ENCODE results near the gene ERC2.

ERC2 gene

GRCh38 chr3:55480911-55481743 lies 987.1 kb downstream of the ERC2 start:
- H3K27ac ChIP-seq (ENCODE audit: low read depth, low read length): no peak overlapping the region

GRCh38 chr3:55477306-55478303 lies 990.7 kb downstream of the ERC2 start:
- Histone ChIP-seq H3K27me3 (ENCODE audit: control insufficient read depth in 1 of 2, insufficient read depth in 2 of 2, low read length in 2 of 2) (peaks cover 40 to 63% of the 10 kb centered on the region in 2 donors), H3K9me3 (ENCODE audit: control insufficient read depth in 1 of 2, low read length in 2 of 2) (no peaks in the 10 kb centered on the region), H3K4me1 (ENCODE audit: control insufficient read depth in 1 of 2, insufficient read depth in 2 of 2, low read length in 2 of 2) (peaks cover 0 to 2% of the 10 kb centered on the region in 2 donors), H3K4me3 (ENCODE audit: low read depth in 1 of 2, low read length in 2 of 2) (no peak overlapping the region), H3K36me3 (ENCODE audit: control insufficient read depth in 1 of 2, insufficient read depth in 2 of 2, low read length in 2 of 2) (no peaks in the 10 kb centered on the region), H3K9ac (ENCODE audit: low read depth in 1 of 2, low read length in 2 of 2) (no peak overlapping the region), H3K27ac (ENCODE audit: low read depth, low read length) (no peak overlapping the region)

More at GRCh38 chr3:55480911-55481743, 987.1 kb downstream of the ERC2 start:
- no peaks in the 10 kb centered on the region for H3K9me3 ChIP-seq (ENCODE audit: control insufficient read depth in 1 of 2, low read length in 2 of 2)
- no peak overlapping the region for H3K9ac ChIP-seq (ENCODE audit: low read depth in 1 of 2, low read length in 2 of 2)
- H3K4me1 ChIP-seq (ENCODE audit: control insufficient read depth in 1 of 2, insufficient read depth in 2 of 2, low read length in 2 of 2): peaks cover 8 to 16% of the 10 kb centered on the region in 2 donors
- H3K4me3 ChIP-seq (ENCODE audit: low read depth in 1 of 2, low read length in 2 of 2): peak overlapping the region; percentile 35 to 45
- peaks cover 64 to 82% of the 10 kb centered on the region in 2 donors for H3K27me3 ChIP-seq (ENCODE audit: control insufficient read depth in 1 of 2, insufficient read depth in 2 of 2, low read length in 2 of 2)
- H3K36me3 ChIP-seq (ENCODE audit: control insufficient read depth in 1 of 2, insufficient read depth in 2 of 2, low read length in 2 of 2): no peaks in the 10 kb centered on the region

- no peaks in the 10 kb centered on the region for H3K36me3 ChIP-seq (ENCODE audit: control insufficient read depth in 1 of 2, insufficient read depth in 2 of 2, low read length in 2 of 2)
- no peaks in the 10 kb centered on the region for H3K4me1 ChIP-seq (ENCODE audit: control insufficient read depth in 1 of 2, insufficient read depth in 2 of 2, low read length in 2 of 2)
- no peak overlapping the region for H3K4me3 ChIP-seq (ENCODE audit: low read depth in 1 of 2, low read length in 2 of 2)
- H3K9me3 ChIP-seq (ENCODE audit: control insufficient read depth in 1 of 2, low read length in 2 of 2): no peaks in the 10 kb centered on the region
- peaks cover 31 to 55% of the 10 kb centered on the region in 2 donors for H3K27me3 ChIP-seq (ENCODE audit: control insufficient read depth in 1 of 2, insufficient read depth in 2 of 2, low read length in 2 of 2)
- H3K27ac ChIP-seq (ENCODE audit: low read depth, low read length): no peak overlapping the region
- H3K9ac ChIP-seq (ENCODE audit: low read depth in 1 of 2, low read length in 2 of 2): no peak overlapping the region
These were observed 991.8 kb downstream of the ERC2 start for GRCh38 chr3:55476515-55476914.

GRCh38 chr3:55474213-55474632 lies 994.0 kb downstream of the ERC2 start:
- H3K27ac ChIP-seq (ENCODE audit: low read depth, low read length): no peak overlapping the region
- H3K9ac ChIP-seq (ENCODE audit: low read depth in 1 of 2, low read length in 2 of 2): no peak overlapping the region
- H3K4me1 ChIP-seq (ENCODE audit: control insufficient read depth in 1 of 2, insufficient read depth in 2 of 2, low read length in 2 of 2): no peaks in the 10 kb centered on the region
- no peaks in the 10 kb centered on the region for H3K36me3 ChIP-seq (ENCODE audit: control insufficient read depth in 1 of 2, insufficient read depth in 2 of 2, low read length in 2 of 2)
- no peak overlapping the region for H3K4me3 ChIP-seq (ENCODE audit: low read depth in 1 of 2, low read length in 2 of 2)
- H3K9me3 ChIP-seq (ENCODE audit: control insufficient read depth in 1 of 2, low read length in 2 of 2): no peaks in the 10 kb centered on the region
- H3K27me3 ChIP-seq (ENCODE audit: control insufficient read depth in 1 of 2, insufficient read depth in 2 of 2, low read length in 2 of 2): peaks cover 14 to 34% of the 10 kb centered on the region in 2 donors

GRCh38 chr3:55473788-55474187 lies 994.5 kb downstream of the ERC2 start:
- Histone ChIP-seq H3K4me1 (ENCODE audit: control insufficient read depth in 1 of 2, insufficient read depth in 2 of 2, low read length in 2 of 2) (no peaks in the 10 kb centered on the region), H3K9ac (ENCODE audit: low read depth in 1 of 2, low read length in 2 of 2) (no peak overlapping the region), H3K27ac (ENCODE audit: low read depth, low read length) (no peak overlapping the region), H3K9me3 (ENCODE audit: control insufficient read depth in 1 of 2, low read length in 2 of 2) (no peaks in the 10 kb centered on the region), H3K27me3 (ENCODE audit: control insufficient read depth in 1 of 2, insufficient read depth in 2 of 2, low read length in 2 of 2) (peaks cover 14 to 32% of the 10 kb centered on the region in 2 donors), H3K36me3 (ENCODE audit: control insufficient read depth in 1 of 2, insufficient read depth in 2 of 2, low read length in 2 of 2) (no peaks in the 10 kb centered on the region), H3K4me3 (ENCODE audit: low read depth in 1 of 2, low read length in 2 of 2) (no peak overlapping the region)

GRCh38 chr3:55471522-55472280 lies 996.6 kb downstream of the ERC2 start:
- H3K27ac ChIP-seq (ENCODE audit: low read depth, low read length): no peak overlapping the region
- H3K36me3 ChIP-seq (ENCODE audit: control insufficient read depth in 1 of 2, insufficient read depth in 2 of 2, low read length in 2 of 2): no peaks in the 10 kb centered on the region

GRCh38 chr3:55471084-55471483 lies 997.2 kb downstream of the ERC2 start:
- Histone ChIP-seq H3K4me1 (ENCODE audit: control insufficient read depth in 1 of 2, insufficient read depth in 2 of 2, low read length in 2 of 2) (no peaks in the 10 kb centered on the region), H3K9me3 (ENCODE audit: control insufficient read depth in 1 of 2, low read length in 2 of 2) (no peaks in the 10 kb centered on the region), H3K27ac (ENCODE audit: low read depth, low read length) (no peak overlapping the region), H3K4me3 (ENCODE audit: low read depth in 1 of 2, low read length in 2 of 2) (no peak overlapping the region), H3K27me3 (ENCODE audit: control insufficient read depth in 1 of 2, insufficient read depth in 2 of 2, low read length in 2 of 2) (peaks cover 13 to 14% of the 10 kb centered on the region in 2 donors), H3K36me3 (ENCODE audit: control insufficient read depth in 1 of 2, insufficient read depth in 2 of 2, low read length in 2 of 2) (no peaks in the 10 kb centered on the region), H3K9ac (ENCODE audit: low read depth in 1 of 2, low read length in 2 of 2) (no peak overlapping the region)

More at GRCh38 chr3:55471522-55472280, 996.6 kb downstream of the ERC2 start:
- H3K9me3 ChIP-seq (ENCODE audit: control insufficient read depth in 1 of 2, low read length in 2 of 2): no peaks in the 10 kb centered on the region
- H3K4me1 ChIP-seq (ENCODE audit: control insufficient read depth in 1 of 2, insufficient read depth in 2 of 2, low read length in 2 of 2): no peaks in the 10 kb centered on the region
- H3K4me3 ChIP-seq (ENCODE audit: low read depth in 1 of 2, low read length in 2 of 2): no peak overlapping the region
- H3K9ac ChIP-seq (ENCODE audit: low read depth in 1 of 2, low read length in 2 of 2): no peak overlapping the region
- peaks cover 15 to 16% of the 10 kb centered on the region in 2 donors for H3K27me3 ChIP-seq (ENCODE audit: control insufficient read depth in 1 of 2, insufficient read depth in 2 of 2, low read length in 2 of 2)

GRCh38 chr3:55469957-55470526 lies 998.2 kb downstream of the ERC2 start:
- Histone ChIP-seq H3K27ac (ENCODE audit: low read depth, low read length) (no peak overlapping the region), H3K27me3 (ENCODE audit: control insufficient read depth in 1 of 2, insufficient read depth in 2 of 2, low read length in 2 of 2) (peaks cover 8 to 11% of the 10 kb centered on the region in 2 donors), H3K9ac (ENCODE audit: low read depth in 1 of 2, low read length in 2 of 2) (no peak overlapping the region), H3K36me3 (ENCODE audit: control insufficient read depth in 1 of 2, insufficient read depth in 2 of 2, low read length in 2 of 2) (no peaks in the 10 kb centered on the region), H3K4me1 (ENCODE audit: control insufficient read depth in 1 of 2, insufficient read depth in 2 of 2, low read length in 2 of 2) (no peaks in the 10 kb centered on the region), H3K9me3 (ENCODE audit: control insufficient read depth in 1 of 2, low read length in 2 of 2) (no peaks in the 10 kb centered on the region), H3K4me3 (ENCODE audit: low read depth in 1 of 2, low read length in 2 of 2) (no peak overlapping the region)

GRCh38 chr3:55468251-55468650 lies 1000.0 kb downstream of the ERC2 start:
- no peaks in the 10 kb centered on the region for H3K36me3 ChIP-seq (ENCODE audit: control insufficient read depth in 1 of 2, insufficient read depth in 2 of 2, low read length in 2 of 2)

More at GRCh38 chr3:55468251-55468650, 1000.0 kb downstream of the ERC2 start:
- H3K4me1 ChIP-seq (ENCODE audit: control insufficient read depth in 1 of 2, insufficient read depth in 2 of 2, low read length in 2 of 2): no peaks in the 10 kb centered on the region
- H3K4me3 ChIP-seq (ENCODE audit: low read depth in 1 of 2, low read length in 2 of 2): no peak overlapping the region
- peaks cover 0 to 5% of the 10 kb centered on the region in 2 donors for H3K27me3 ChIP-seq (ENCODE audit: control insufficient read depth in 1 of 2, insufficient read depth in 2 of 2, low read length in 2 of 2)
- H3K27ac ChIP-seq (ENCODE audit: low read depth, low read length): no peak overlapping the region
- no peaks in the 10 kb centered on the region for H3K9me3 ChIP-seq (ENCODE audit: control insufficient read depth in 1 of 2, low read length in 2 of 2)
- no peak overlapping the region for H3K9ac ChIP-seq (ENCODE audit: low read depth in 1 of 2, low read length in 2 of 2)
